HG03565 (cell line): ENCODE data around the gene PACS2.
"Not testable (repeated sequence)": the region's sequence is repeated elsewhere in the genome, so short reads cannot be mapped to it uniquely, and the experiment has no call there.

ENCODE experiments used
- ATAC-seq: cut with Tn5 transposase; IDR thresholded peaks from one replicate; pipeline ENCODE4 v1.9.1; 2021; ENCODE audit warnings: mild to moderate bottlenecking, moderate library complexity; ENCODE audit not compliant: unreplicated experiment

PACS2 gene

DNA sequence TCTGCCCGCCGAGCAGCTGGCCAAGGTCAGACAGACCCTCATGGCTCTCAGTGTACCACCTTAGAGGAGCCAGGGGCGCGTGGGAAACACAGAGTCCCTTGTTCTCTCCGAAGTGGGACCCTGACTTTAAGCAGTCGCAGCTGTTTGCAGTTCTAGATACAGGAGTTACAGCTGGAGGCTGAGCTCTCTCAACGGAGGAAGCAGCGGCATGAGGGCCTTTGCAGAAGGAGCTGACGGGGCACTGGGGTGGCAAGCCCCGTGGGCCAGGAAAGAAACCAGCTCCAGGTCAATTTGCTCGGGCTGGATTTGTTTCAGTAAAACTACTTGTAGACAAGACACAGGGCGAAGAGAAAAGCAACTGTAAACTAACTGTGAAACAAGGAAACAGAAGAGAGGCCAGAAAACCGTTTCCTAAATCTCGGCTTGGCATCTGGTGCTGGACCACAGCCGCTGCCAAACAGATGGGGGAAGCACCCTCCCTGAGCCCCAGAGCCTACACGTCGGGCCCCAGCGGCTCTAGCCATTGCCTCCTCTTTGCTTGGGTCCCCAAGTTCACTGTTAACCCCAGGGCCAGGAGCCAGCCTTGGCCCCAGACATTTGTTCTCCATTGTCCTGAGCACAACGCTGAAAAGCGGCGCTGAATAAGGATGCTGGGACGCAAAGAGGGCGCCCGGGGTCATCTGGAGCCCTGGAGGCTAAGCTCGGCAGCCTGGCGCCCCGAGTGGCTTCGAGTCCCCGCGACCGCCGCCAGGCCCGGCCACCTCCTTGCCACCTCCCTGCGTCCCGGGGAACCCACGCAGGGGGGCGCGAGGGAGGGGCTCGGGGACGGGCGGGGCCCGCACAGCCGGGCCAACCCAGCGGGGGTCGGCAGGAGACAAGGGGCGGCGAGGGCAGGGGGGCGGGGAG is 914 bp upstream of the PACS2 start:
- no peak for ATAC-seq

DNA sequence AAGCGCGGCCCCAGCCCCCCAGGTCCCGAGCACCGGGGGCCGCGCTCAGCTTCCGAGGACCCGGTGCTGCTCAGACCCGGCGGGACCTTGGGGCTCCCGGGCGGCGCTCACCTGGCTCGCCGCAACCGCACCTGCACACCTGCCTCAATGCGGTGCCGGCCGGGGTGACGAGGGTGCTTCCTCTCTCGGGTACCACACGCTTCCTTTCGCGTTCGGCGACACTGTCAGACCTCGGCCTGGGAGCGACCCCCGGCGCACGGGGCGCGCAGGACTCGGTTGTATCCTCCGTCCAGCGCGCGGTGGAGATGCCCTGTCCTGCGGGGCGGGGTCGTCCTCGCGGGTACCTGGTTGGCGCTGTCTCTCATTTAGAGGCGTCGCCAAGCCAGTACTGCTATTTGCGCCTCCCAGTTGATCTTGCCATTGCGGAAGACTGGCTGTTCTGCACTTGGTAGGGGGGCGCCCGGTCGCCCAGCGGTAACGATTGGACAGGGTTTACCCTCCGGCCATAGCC is 718 bp downstream of the PACS2 start:
- ATAC-seq = peak; percentile 7

DNA sequence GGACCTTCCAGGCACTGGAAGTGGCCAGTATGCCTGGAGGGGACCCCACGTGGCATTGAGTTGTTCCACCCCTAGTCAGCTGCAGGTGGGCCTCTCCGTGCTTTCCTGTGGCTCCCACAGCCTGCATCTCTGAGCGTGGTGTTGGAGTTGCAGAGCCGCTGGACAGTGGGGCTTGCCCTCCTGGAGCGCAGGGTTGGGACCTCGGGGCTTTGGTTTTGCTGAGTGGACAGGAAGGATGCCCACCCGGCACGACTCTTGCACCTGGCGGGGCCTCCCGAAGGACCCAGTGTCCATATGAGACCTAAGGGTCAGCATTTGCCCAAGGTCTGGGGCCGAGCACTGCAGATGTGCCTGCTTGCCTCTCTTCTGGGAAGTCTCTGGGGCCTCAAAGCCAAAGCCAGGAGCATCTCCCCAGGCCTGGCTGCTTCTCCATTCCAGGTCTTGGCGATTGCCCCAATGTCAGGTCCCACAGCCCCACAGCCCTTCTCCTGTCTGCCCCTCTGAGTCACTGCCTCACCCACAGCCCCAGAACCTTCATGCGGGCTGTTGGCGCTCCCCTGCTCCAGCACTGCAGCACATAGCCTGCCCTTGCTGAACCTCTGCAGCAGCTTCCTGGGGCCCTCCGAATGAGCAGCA is 1.5 kb downstream of the PACS2 start:
- no peak for ATAC-seq

DNA sequence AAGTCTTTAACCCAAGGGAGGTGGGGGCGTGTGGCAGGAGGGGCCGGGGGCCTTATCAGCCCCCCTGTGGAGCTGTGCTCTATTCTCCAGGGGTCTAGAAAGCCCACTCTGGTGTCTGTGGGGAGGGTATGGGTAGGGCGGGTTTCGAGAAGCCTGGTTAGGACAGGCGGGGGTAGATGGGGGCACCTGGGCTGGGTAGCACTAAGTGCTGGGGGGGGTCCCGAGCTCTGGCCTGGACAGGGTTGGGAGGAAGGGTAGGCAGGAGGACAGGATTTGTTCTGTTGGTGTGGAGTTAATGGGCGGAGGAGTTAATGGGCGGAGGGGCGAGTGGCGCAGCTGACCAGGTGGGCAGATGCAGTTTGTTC is 2.0 kb downstream of the PACS2 start:
- ATAC-seq = no peak

DNA sequence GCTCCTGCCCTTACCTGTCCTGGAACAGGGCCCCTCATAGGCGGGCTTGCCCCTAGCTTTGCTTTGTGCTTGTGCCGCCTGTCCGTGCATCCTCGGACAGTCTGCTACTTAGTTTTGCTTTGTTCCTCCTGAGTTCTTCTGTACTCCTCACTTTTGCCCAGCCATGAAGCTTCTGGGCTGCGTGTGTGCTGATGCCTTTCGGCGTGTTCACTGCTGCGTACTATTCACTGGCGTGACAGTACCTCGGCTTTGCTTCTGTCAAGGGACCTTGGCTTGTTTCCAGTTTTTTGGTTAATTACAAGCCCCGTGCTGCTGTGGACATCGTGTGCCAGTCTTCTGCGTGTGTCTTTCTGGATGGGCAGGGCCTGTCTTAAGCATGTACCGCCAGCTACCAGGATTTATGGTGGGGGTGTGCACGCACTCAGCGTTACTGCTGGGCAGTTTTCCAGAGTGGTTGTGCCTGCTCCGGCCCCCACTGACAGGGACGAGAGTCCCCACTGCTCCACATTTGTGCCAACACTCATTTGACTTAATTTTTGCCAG is 2.5 kb downstream of the PACS2 start:
- no peak for ATAC-seq

DNA sequence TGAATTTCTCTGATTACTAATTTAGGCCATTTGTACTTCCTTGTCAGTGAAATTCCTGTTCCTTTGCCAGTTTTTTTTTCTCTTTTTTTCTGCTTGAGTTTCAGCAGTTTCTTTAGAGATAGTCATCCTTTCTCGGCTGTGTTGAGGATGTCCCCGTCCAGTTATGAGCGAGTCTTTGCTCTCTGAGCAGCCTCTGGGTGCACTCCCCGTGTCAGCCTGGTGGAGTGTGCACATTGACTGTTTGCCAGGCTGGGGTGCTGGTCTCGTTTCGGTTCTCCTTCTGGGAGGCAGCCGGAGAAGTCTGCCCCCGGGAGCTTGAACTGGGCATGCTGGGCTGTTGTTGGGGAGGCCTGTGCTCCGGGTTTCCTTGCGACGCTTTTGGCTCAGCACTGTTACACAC is 3.0 kb downstream of the PACS2 start:
- no peak for ATAC-seq

- no peak for ATAC-seq
These were observed 8.4 kb downstream of the PACS2 start for GRCh38 chr14:105322791-105323556.

DNA sequence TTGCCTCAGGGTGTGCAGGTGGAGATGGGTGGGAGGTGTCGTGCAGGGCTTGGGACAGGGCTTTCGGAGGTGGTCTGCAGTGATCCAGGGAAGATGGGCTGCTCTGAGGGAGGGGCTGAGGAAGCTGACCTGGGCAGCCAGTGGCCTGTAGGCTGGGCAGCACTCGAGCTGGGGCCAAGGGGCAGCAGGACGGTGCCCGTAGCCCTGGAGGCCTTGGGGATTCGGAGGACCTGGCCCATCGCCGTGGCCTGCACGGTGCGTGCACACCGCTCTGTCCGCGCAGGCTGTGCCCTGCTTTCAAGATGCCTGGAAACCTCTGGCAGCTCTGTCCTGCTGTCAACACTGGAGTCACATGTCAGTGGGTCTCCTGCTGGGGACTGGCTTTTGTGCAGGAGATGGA is 9.1 kb downstream of the PACS2 start:
- ATAC-seq = no peak

DNA sequence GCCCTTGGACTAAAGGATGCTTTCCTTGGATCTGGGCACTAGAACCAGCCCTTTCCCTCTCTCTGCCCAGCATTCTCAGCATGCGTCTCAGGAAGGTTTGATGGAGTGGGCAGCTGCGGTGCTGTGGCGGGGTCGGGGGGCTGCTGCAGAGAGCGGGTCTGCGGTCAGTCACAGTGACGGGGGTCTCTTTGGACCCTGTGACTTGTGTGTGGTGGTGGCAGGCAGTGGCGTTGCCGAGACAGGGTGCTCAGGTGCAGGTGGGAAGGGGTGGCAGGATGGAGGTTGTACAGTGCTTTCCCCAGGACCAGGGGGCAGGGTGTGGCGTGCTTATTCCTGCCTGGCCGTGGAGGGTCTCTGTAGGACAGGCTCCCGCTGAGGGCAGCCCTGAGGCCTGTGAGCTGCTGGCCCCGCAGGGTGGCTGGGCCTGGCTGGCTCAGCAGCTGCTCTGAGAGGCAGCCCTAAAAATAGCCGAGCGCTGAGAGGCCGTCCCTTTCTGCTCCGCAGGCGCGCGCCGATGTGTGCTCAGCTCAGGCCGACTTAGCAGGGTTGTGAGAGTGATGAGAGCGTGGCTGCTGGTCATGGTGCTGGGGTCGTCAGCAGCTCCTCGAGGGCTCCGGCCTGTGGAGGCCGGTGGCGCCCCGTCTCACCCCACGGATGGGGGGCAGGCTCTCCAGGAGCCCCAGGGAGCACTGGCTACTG is 9.7 kb downstream of the PACS2 start:
- no peak for ATAC-seq

- no peak for ATAC-seq
These were observed 10.3 kb downstream of the PACS2 start for GRCh38 chr14:105324871-105325270.

- no peak for ATAC-seq
These were observed 10.8 kb downstream of the PACS2 start for GRCh38 chr14:105325303-105325702.

DNA sequence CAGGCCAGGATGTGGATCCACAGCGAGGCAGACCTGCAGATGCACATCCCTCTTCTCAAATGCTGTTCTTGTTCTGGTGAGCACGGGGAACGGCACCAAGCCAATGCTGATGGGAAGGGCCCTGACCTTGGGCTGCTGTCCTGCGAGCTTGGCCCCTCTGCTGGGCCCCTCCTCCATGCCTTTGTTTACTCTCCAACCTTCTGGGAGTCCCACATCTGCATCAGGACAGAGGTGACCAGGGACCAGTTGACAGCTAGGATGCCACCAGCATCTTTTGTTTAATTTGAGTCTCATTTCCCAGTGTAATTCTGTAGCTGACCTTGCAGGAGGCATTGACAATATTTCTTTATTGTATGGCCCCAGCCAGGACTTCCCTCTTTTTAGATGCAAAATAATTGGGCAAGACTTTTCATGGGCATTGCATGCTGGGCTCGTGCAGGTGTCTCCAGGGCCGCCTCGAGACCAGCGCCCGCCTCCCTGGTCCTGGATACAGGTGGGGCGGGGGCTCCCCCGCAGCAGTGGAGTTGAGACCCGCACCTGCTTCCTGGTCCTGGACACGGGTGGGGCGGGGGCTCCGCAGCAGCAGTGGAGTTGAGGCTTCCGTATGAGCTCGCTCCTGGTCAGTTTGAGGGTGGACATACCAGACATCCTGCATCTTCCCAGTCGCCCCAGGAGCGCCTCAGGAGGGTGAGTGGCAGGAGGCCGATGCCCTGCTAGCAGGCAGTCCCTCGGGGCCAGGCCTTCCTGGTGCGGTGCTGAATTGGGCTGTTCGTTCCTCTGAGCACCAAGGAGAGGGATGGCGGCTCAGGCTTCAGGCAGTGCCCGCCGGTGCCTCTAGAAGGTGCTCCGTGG is 11.4 kb downstream of the PACS2 start:
- no peak for ATAC-seq

DNA sequence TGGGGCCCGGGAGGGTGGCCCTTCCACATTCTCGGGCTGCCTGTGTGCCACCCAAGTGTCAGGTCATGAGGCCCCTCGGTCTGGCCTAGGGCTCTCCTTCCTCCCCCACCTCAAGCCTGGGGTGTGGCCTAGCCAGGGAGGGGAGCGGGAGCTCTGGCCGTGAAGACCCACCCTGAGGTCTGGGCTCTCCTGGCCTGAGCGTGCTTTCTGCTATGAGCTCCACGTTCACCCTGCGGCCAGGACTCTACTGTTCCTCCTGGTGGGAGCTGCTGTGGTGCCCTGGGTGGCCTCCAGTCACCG is 12.0 kb downstream of the PACS2 start:
- ATAC-seq = no peak

GRCh38 chr14:105326891-105327694 is 12.5 kb downstream of the PACS2 start:
- ATAC-seq = no peak

DNA sequence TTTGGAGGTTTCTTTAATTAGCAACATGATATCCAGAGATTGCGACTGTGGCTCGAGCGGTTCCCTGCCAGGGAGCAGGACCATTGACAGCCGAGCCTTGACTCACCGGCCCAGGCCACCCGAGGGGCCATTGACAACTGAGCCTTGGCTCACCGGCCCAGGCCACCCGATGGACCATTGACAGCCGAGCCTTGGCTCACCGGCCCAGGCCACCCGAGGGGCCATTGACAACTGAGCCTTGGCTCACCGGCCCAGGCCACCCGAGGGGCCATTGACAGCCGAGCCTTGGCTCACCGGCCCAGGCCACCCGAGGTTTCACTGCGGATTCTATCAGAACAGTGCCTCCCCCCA is 13.1 kb downstream of the PACS2 start:
- not testable (repeated sequence) for ATAC-seq

DNA sequence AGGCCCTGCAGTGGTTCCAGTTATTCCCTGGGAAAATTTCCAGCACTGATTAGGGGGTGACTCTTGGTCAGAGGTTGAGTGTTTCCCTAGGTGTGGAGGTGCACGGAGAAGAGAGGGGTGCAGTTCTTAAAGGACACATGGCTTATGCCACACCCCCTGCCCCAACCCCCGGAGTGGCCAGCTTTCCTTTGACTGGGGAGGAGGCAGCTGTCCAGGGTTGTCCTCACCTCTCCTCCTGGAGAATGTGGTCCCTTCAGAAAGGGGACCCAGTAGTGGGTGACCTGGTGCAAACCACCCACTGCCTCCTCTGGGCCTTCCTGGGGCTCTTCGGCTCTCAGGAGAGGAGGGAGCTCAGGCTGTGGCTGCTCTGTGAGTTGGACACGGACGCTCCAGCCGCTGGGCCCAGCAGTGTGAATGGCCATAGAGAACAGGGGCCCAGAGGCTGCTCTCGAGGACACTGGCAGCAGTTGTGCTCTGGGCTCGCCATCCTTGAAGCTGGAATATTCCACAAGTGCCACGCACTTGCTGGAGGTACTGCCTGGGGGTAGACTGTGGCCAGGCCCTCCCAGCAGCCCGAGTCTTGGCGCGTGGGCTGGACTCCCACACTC is 13.6 kb downstream of the PACS2 start:
- ATAC-seq = no peak

- no peak for ATAC-seq
These were observed 14.3 kb downstream of the PACS2 start for GRCh38 chr14:105328678-105329390.
